WTC11 (cell line): ENCODE measurements around the gene PDLIM4. TPM values are rescaled to one million over a fixed set of nuclear protein-coding genes. Genes with fewer than 3 reads are reported as not detected.

Experiments used
- ATAC-seq: fragments of 200-7000 bp; cut with Tn5 transposase; 2 replicates; pipeline ENCODE4 v1.10.0; 2021; ENCODE audit warnings: mild to moderate bottlenecking, moderate library complexity
- CTCF ChIA-PET: fragments of 300-600 bp; sonication (Branson Sonifier 250); formaldehyde crosslinking; loops from one replicate; lab custom pipeline; 2021; ENCODE audit warnings: antibody characterized with exemption; lab: Charles Lee
- POLR2A ChIA-PET: fragments of 350-600 bp; sonication (Branson Sonifier 250); formaldehyde crosslinking; loops from one replicate; lab custom pipeline; 2021; ENCODE audit warnings: antibody characterized with exemption; lab: Charles Lee
- DNase-seq: peaks from one replicate; pipeline ENCODE4 v3.0.0; 2021; ENCODE audit warnings: low spot score
- H3K27ac Mint-ChIP-seq: 2 replicates; pipeline ENCODE4 v1.8.0; 2021; ENCODE audit warnings: mixed read lengths
- H3K27me3 Mint-ChIP-seq: 2 replicates; pipeline ENCODE4 v1.8.0; 2021; ENCODE audit warnings: low read depth, mild to moderate bottlenecking, moderate library complexity, mixed read lengths
- H3K36me3 Mint-ChIP-seq: 2 replicates; pipeline ENCODE4 v1.8.0; 2021; ENCODE audit warnings: mixed read lengths
- H3K4me1 Mint-ChIP-seq: 2 replicates; pipeline ENCODE4 v1.8.0; 2022; ENCODE audit warnings: mixed read lengths
- H3K4me3 Mint-ChIP-seq: 2 replicates; pipeline ENCODE4 v1.8.0; 2021; ENCODE audit warnings: mild to moderate bottlenecking, moderate library complexity, mixed read lengths
- H3K9me3 Mint-ChIP-seq: 2 replicates; pipeline ENCODE4 v1.8.0; 2021; ENCODE audit warnings: mixed read lengths
- ATF1 ChIP-seq: sonication (generic); formaldehyde crosslinking; IDR thresholded peaks from 2 replicates; pipeline ENCODE4 v1.8.1; 2023; ENCODE audit warnings: mild to moderate bottlenecking, moderate library complexity, missing genetic modification reagents
- CREB1 ChIP-seq: sonication (generic); formaldehyde crosslinking; IDR thresholded peaks from 2 replicates; pipeline ENCODE4 v1.8.0; 2023; ENCODE audit warnings: mild to moderate bottlenecking, missing genetic modification reagents
- CREM ChIP-seq: sonication (generic); formaldehyde crosslinking; IDR thresholded peaks from 2 replicates; pipeline ENCODE4 v1.8.1; 2022; ENCODE audit warnings: mild to moderate bottlenecking, missing genetic modification reagents, moderate library complexity
- EMX1 ChIP-seq: fragments of 250-450 bp; sonication (Bioruptor Pico); IDR thresholded peaks from 2 replicates; pipeline ENCODE4 v1.8.0; 2021; ENCODE audit warnings: mild to moderate bottlenecking
- GRHL2 ChIP-seq: fragments of 250-450 bp; sonication (Bioruptor Pico); IDR thresholded peaks from 2 replicates; pipeline ENCODE4 v1.8.0; 2022; ENCODE audit warnings: mild to moderate bottlenecking, moderate library complexity; ENCODE audit not compliant: insufficient replicate concordance, severe bottlenecking
- JUN ChIP-seq: sonication (generic); formaldehyde crosslinking; IDR thresholded peaks from 2 replicates; pipeline ENCODE4 v1.8.0; 2023; ENCODE audit warnings: mild to moderate bottlenecking, missing genetic modification reagents
- KAT7 ChIP-seq: sonication (generic); formaldehyde crosslinking; IDR thresholded peaks from 2 replicates; pipeline ENCODE4 v1.8.1; 2023; ENCODE audit warnings: missing genetic modification reagents, mild to moderate bottlenecking, borderline replicate concordance
- NFYB ChIP-seq: sonication (generic); formaldehyde crosslinking; conservative IDR thresholded peaks from 2 replicates; pipeline ENCODE4 v1.8.0; 2022; ENCODE audit warnings: low read depth, missing genetic modification reagents
- NR1H2 ChIP-seq: sonication (generic); formaldehyde crosslinking; IDR thresholded peaks from 2 replicates; pipeline ENCODE4 v1.9.0; 2021; ENCODE audit warnings: mild to moderate bottlenecking, moderate library complexity, missing genetic modification reagents
- NR2C2 ChIP-seq: sonication (generic); formaldehyde crosslinking; IDR thresholded peaks from 2 replicates; pipeline ENCODE4 v1.8.0; 2022; ENCODE audit warnings: mild to moderate bottlenecking, missing genetic modification reagents
- NR3C1 ChIP-seq: sonication (generic); formaldehyde crosslinking; conservative IDR thresholded peaks from 2 replicates; pipeline ENCODE4 v1.8.1; 2023; ENCODE audit warnings: low read depth, mild to moderate bottlenecking, missing genetic modification reagents
- SP1 ChIP-seq: sonication (generic); formaldehyde crosslinking; conservative IDR thresholded peaks from 2 replicates; pipeline ENCODE4 v1.8.1; 2022; ENCODE audit warnings: missing genetic modification reagents
- TCF7 ChIP-seq: sonication (generic); formaldehyde crosslinking; IDR thresholded peaks from 2 replicates; pipeline ENCODE4 v1.8.0; 2022; ENCODE audit warnings: mild to moderate bottlenecking, low read depth, missing genetic modification reagents, moderate library complexity
- TEAD1 ChIP-seq: sonication (generic); formaldehyde crosslinking; IDR thresholded peaks from 2 replicates; pipeline ENCODE4 v1.8.0; 2022; ENCODE audit warnings: mild to moderate bottlenecking, missing genetic modification reagents
- ZNF138 ChIP-seq: sonication (generic); formaldehyde crosslinking; conservative IDR thresholded peaks from 2 replicates; pipeline ENCODE4 v1.8.1; 2022; ENCODE audit warnings: mild to moderate bottlenecking, moderate library complexity, missing genetic modification reagents
- ZNF219 ChIP-seq: sonication (generic); formaldehyde crosslinking; IDR thresholded peaks from 2 replicates; pipeline ENCODE4 v1.8.0; 2023; ENCODE audit warnings: missing genetic modification reagents, mild to moderate bottlenecking, borderline replicate concordance
- ZNF263 ChIP-seq: sonication (generic); formaldehyde crosslinking; IDR thresholded peaks from 2 replicates; pipeline ENCODE4 v1.8.1; 2022; ENCODE audit warnings: low read depth, mild to moderate bottlenecking, moderate library complexity, missing genetic modification reagents
- ZNF396 ChIP-seq: fragments of 250-450 bp; sonication (Bioruptor Pico); IDR thresholded peaks from 2 replicates; pipeline ENCODE4 v1.8.0; 2021; ENCODE audit warnings: mild to moderate bottlenecking, moderate library complexity, borderline replicate concordance
- ZNF671 ChIP-seq: fragments of 250-450 bp; sonication (Bioruptor Pico); IDR thresholded peaks from 2 replicates; pipeline ENCODE4 v1.8.0; 2021; ENCODE audit warnings: mild to moderate bottlenecking
- total RNA-seq: library from RNA; stranded (reverse); gene quantifications from 3 replicates; pipeline ENCODE4 v1.2.3, GENCODE V29; 2021
- TF ChIP-seq, protein P1 (sequence below): sonication (generic); formaldehyde crosslinking; IDR thresholded peaks from 2 replicates; pipeline ENCODE4 v1.8.1; 2023; ENCODE audit warnings: mild to moderate bottlenecking, missing genetic modification reagents
- TF ChIP-seq, protein P2 (sequence below): sonication (generic); formaldehyde crosslinking; IDR thresholded peaks from 2 replicates; pipeline ENCODE4 v1.8.0; 2023; ENCODE audit warnings: missing genetic modification reagents
- TF ChIP-seq, protein P3 (sequence below): sonication (generic); formaldehyde crosslinking; IDR thresholded peaks from 2 replicates; pipeline ENCODE4 v1.8.1; 2022; ENCODE audit warnings: mild to moderate bottlenecking, moderate library complexity, missing genetic modification reagents
- TF ChIP-seq, protein P4 (sequence below): fragments of 250-450 bp; sonication (Bioruptor Pico); IDR thresholded peaks from 2 replicates; pipeline ENCODE4 v1.8.0; 2021; ENCODE audit warnings: mild to moderate bottlenecking
- TF ChIP-seq, protein P5 (sequence below): fragments of 200-600 bp; IDR thresholded peaks from 2 replicates; pipeline ENCODE4 v1.8.0; 2022; ENCODE audit warnings: antibody characterized with exemption
- TF ChIP-seq, protein P6 (sequence below): sonication (generic); formaldehyde crosslinking; IDR thresholded peaks from 2 replicates; pipeline ENCODE4 v1.8.1; 2023; ENCODE audit warnings: mild to moderate bottlenecking, missing genetic modification reagents, moderate library complexity
- TF ChIP-seq, protein P7 (sequence below): sonication (generic); formaldehyde crosslinking; IDR thresholded peaks from 2 replicates; pipeline ENCODE4 v1.8.1; 2022; ENCODE audit warnings: mild to moderate bottlenecking, missing genetic modification reagents, moderate library complexity, borderline replicate concordance

Gene PDLIM4
- total RNA-seq, 1 experiment from 2014 or later: 11.4 TPM

DNA sequence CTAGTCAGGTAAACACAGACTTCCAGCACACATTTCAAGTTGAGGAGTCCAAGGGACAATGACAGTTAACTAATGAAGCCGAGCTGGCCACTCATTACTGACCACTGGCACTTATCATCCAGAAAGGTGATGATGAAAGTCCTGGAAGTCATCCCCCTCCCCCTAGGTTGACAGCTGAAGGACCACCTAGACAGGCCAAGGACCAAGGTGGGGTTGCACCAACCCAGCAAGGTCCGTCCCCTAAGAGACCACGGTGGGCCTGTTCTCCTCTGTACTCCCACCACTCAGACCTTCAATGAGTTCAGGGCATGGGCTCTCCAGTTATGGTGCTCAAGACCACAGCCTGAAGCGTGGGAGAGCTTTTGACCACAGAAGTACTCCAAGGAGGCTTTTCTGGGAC, 43.0 kb upstream of the PDLIM4 start:
- ChIA-PET CTCF (interaction anchor here (2.4 kb wide), 1 partner anchor 24 kb away, joined by 6 read pairs; no protein-coding TSS in a partner anchor), POLR2A (no interaction called here)
- Mint-ChIP-seq H3K27ac (no peak overlapping the region), H3K9me3 (no peaks in the 10 kb centered on the region), H3K36me3 (no peaks in the 10 kb centered on the region), H3K4me1 (0 out of 2 replicates have a peak, but pooled peaks cover under 1% of the 10 kb centered on the region), H3K4me3 (no peak overlapping the region), H3K27me3 (no peaks in the 10 kb centered on the region)
- no peak for ATAC-seq
- no peak for DNase-seq
- TF ChIP-seq ZNF263 (CRISPR knock-in tag) (no peak), CREM (no peak), EMX1 (no peak), ZNF138 (CRISPR knock-in tag) (no peak), SP1 (CRISPR knock-in tag) (no peak), NR1H2 (no peak), CREB1 (CRISPR knock-in tag) (no peak), NR3C1 (CRISPR knock-in tag) (no peak), KAT7 (no peak)
- TF ChIP-seq, protein P1, sequence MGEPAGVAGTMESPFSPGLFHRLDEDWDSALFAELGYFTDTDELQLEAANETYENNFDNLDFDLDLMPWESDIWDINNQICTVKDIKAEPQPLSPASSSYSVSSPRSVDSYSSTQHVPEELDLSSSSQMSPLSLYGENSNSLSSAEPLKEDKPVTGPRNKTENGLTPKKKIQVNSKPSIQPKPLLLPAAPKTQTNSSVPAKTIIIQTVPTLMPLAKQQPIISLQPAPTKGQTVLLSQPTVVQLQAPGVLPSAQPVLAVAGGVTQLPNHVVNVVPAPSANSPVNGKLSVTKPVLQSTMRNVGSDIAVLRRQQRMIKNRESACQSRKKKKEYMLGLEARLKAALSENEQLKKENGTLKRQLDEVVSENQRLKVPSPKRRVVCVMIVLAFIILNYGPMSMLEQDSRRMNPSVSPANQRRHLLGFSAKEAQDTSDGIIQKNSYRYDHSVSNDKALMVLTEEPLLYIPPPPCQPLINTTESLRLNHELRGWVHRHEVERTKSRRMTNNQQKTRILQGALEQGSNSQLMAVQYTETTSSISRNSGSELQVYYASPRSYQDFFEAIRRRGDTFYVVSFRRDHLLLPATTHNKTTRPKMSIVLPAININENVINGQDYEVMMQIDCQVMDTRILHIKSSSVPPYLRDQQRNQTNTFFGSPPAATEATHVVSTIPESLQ (CRISPR knock-in tag): no peak
- TF ChIP-seq, protein P2, sequence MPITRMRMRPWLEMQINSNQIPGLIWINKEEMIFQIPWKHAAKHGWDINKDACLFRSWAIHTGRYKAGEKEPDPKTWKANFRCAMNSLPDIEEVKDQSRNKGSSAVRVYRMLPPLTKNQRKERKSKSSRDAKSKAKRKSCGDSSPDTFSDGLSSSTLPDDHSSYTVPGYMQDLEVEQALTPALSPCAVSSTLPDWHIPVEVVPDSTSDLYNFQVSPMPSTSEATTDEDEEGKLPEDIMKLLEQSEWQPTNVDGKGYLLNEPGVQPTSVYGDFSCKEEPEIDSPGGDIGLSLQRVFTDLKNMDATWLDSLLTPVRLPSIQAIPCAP: no peak
- TF ChIP-seq, all 79 proteins: peak for 0

DNA sequence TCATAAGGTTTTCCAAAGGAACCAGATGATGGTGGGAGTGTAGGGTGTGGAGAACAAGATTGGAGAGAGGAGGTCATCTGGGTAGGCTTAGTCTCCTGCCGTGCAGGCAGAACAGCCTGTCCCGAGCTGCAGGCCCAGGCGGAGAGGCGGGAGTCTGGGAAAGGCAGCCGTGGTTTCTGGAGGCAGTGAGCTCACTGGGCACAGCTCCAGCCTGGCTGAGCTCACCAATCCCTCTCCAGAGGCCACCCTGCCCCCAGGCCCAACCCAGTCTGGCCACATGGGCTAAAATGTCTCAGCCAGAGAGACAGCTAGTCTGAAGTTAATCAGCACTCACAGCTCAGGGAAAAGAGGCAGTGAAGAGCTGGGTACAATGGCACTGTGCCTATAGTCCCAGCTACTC, 42.2 kb upstream of the PDLIM4 start:
- H3K27me3 Mint-ChIP-seq: no peaks in the 10 kb centered on the region
- TF ChIP-seq, protein P3, sequence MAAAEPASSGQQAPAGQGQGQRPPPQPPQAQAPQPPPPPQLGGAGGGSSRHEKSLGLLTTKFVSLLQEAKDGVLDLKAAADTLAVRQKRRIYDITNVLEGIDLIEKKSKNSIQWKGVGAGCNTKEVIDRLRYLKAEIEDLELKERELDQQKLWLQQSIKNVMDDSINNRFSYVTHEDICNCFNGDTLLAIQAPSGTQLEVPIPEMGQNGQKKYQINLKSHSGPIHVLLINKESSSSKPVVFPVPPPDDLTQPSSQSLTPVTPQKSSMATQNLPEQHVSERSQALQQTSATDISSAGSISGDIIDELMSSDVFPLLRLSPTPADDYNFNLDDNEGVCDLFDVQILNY: no peak
- no peak for TF ChIP-seq ZNF396 (CRISPR knock-in tag)
- TF ChIP-seq TCF7 (CRISPR knock-in tag): no peak
- no peak for TF ChIP-seq ATF1 (CRISPR knock-in tag)
- TF ChIP-seq, protein P4, sequence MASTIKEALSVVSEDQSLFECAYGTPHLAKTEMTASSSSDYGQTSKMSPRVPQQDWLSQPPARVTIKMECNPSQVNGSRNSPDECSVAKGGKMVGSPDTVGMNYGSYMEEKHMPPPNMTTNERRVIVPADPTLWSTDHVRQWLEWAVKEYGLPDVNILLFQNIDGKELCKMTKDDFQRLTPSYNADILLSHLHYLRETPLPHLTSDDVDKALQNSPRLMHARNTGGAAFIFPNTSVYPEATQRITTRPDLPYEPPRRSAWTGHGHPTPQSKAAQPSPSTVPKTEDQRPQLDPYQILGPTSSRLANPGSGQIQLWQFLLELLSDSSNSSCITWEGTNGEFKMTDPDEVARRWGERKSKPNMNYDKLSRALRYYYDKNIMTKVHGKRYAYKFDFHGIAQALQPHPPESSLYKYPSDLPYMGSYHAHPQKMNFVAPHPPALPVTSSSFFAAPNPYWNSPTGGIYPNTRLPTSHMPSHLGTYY (CRISPR knock-in tag): no peak
- TF ChIP-seq ZNF671 (CRISPR knock-in tag): no peak
- no peak for TF ChIP-seq NR2C2 (CRISPR knock-in tag)
- 0 out of 2 replicates have a peak, but pooled peaks cover 3% of the 10 kb centered on the region for H3K4me1 Mint-ChIP-seq
- DNase-seq (no peak), ATAC-seq (no peak)
- H3K36me3 Mint-ChIP-seq: no peaks in the 10 kb centered on the region
- ChIA-PET POLR2A (no interaction called here), CTCF (interaction anchor here (0.6 to 2.4 kb wide), 2 partner anchors 19 to 23 kb away, joined by 4 to 6 read pairs; no protein-coding TSS in a partner anchor)
- H3K4me3 Mint-ChIP-seq: no peak overlapping the region
- no peaks in the 10 kb centered on the region for H3K9me3 Mint-ChIP-seq
- H3K27ac Mint-ChIP-seq: no peak overlapping the region

DNA sequence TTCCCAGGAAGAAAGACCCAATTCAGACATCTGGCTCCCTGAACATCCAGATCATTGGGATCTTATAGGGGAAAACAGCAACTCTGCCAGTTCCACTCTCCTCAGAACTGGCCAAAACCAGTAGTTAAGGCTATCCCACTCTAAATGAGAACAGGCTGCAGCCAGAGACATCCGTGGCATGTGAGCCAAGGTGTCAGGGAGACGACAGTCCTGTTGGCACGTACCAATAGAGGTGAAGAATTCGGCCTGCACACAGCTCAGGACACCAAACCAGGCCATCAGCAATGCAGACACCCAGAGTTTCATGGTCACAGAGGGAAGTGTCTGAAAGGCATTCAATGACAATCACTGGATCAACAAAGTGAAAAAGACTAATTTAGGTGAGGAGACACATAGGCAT, 39.2 kb upstream of the PDLIM4 start:
- ATAC-seq (no peak), DNase-seq (no peak)
- Mint-ChIP-seq H3K4me3 (no peak overlapping the region), H3K4me1 (0 out of 2 replicates have a peak, but pooled peaks cover 3% of the 10 kb centered on the region), H3K27me3 (no peaks in the 10 kb centered on the region), H3K36me3 (no peaks in the 10 kb centered on the region), H3K27ac (no peak overlapping the region), H3K9me3 (no peaks in the 10 kb centered on the region)
- CTCF ChIA-PET: interaction anchor here (1.3 kb wide), 1 partner anchor 28 kb away, joined by 3 read pairs; no protein-coding TSS in a partner anchor
- POLR2A ChIA-PET: no interaction called here
- TF ChIP-seq GRHL2 (CRISPR knock-in tag) (no peak), TCF7 (CRISPR knock-in tag) (no peak), NR3C1 (CRISPR knock-in tag) (no peak), JUN (no peak), KAT7 (no peak), TEAD1 (CRISPR knock-in tag) (no peak), NFYB (CRISPR knock-in tag) (no peak), ZNF219 (CRISPR knock-in tag) (no peak)
- TF ChIP-seq, protein P5, sequence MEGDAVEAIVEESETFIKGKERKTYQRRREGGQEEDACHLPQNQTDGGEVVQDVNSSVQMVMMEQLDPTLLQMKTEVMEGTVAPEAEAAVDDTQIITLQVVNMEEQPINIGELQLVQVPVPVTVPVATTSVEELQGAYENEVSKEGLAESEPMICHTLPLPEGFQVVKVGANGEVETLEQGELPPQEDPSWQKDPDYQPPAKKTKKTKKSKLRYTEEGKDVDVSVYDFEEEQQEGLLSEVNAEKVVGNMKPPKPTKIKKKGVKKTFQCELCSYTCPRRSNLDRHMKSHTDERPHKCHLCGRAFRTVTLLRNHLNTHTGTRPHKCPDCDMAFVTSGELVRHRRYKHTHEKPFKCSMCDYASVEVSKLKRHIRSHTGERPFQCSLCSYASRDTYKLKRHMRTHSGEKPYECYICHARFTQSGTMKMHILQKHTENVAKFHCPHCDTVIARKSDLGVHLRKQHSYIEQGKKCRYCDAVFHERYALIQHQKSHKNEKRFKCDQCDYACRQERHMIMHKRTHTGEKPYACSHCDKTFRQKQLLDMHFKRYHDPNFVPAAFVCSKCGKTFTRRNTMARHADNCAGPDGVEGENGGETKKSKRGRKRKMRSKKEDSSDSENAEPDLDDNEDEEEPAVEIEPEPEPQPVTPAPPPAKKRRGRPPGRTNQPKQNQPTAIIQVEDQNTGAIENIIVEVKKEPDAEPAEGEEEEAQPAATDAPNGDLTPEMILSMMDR: no peak
- TF ChIP-seq, protein P6, sequence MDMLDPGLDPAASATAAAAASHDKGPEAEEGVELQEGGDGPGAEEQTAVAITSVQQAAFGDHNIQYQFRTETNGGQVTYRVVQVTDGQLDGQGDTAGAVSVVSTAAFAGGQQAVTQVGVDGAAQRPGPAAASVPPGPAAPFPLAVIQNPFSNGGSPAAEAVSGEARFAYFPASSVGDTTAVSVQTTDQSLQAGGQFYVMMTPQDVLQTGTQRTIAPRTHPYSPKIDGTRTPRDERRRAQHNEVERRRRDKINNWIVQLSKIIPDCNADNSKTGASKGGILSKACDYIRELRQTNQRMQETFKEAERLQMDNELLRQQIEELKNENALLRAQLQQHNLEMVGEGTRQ (CRISPR knock-in tag): no peak
- TF ChIP-seq, protein P7, sequence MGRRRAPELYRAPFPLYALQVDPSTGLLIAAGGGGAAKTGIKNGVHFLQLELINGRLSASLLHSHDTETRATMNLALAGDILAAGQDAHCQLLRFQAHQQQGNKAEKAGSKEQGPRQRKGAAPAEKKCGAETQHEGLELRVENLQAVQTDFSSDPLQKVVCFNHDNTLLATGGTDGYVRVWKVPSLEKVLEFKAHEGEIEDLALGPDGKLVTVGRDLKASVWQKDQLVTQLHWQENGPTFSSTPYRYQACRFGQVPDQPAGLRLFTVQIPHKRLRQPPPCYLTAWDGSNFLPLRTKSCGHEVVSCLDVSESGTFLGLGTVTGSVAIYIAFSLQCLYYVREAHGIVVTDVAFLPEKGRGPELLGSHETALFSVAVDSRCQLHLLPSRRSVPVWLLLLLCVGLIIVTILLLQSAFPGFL: no peak
